Measurements from ENCODE around the gene TLE4. TPM values are rescaled to one million over a fixed set of nuclear protein-coding genes. Genes with fewer than 3 reads are reported as not detected.

The TLE4 gene
- total RNA-seq, 1 donor from 2014 or later, result 102 TPM

- no peak for DNase-seq (ENCODE audit: extremely low spot score, unreplicated experiment)
- Mint-ChIP-seq H3K9me3 (ENCODE audit: unreplicated experiment) (no peaks in the 10 kb centered on the region), H3K36me3 (ENCODE audit: unreplicated experiment) (peaks cover 12% of the 10 kb centered on the region), H3K4me1 (ENCODE audit: unreplicated experiment) (peaks cover 74% of the 10 kb centered on the region), H3K27ac (ENCODE audit: unreplicated experiment) (peak overlapping the region; percentile 93), H3K4me3 (ENCODE audit: unreplicated experiment) (no peak overlapping the region), H3K27me3 (ENCODE audit: unreplicated experiment) (no peaks in the 10 kb centered on the region)
- TF ChIP-seq CTCF (IDR thresholded peaks at IDR 0.05), result peak; percentile 25
Measured at GRCh38 chr9:79686381-79687130, 114.8 kb downstream of the TLE4 start.

GRCh38 chr9:79687131-79687447 is 115.3 kb downstream of the TLE4 start:
- H3K36me3 Mint-ChIP-seq (ENCODE audit: unreplicated experiment), result peaks cover 12% of the 10 kb centered on the region
- no peaks in the 10 kb centered on the region for H3K9me3 Mint-ChIP-seq (ENCODE audit: unreplicated experiment)
- H3K27me3 Mint-ChIP-seq (ENCODE audit: unreplicated experiment), result no peaks in the 10 kb centered on the region
- no peak for DNase-seq (ENCODE audit: extremely low spot score, unreplicated experiment)
- H3K27ac Mint-ChIP-seq (ENCODE audit: unreplicated experiment), result peak overlapping the region; percentile 93
- peaks cover 73% of the 10 kb centered on the region for H3K4me1 Mint-ChIP-seq (ENCODE audit: unreplicated experiment)
- TF ChIP-seq CTCF (IDR thresholded peaks at IDR 0.05), result no peak
- H3K4me3 Mint-ChIP-seq (ENCODE audit: unreplicated experiment), result no peak overlapping the region

GRCh38 chr9:79688363-79688762 is 116.6 kb downstream of the TLE4 start:
- Mint-ChIP-seq H3K36me3 (ENCODE audit: unreplicated experiment) (peaks cover 16% of the 10 kb centered on the region), H3K27me3 (ENCODE audit: unreplicated experiment) (no peaks in the 10 kb centered on the region), H3K27ac (ENCODE audit: unreplicated experiment) (no peak overlapping the region), H3K9me3 (ENCODE audit: unreplicated experiment) (no peaks in the 10 kb centered on the region), H3K4me1 (ENCODE audit: unreplicated experiment) (peaks cover 73% of the 10 kb centered on the region), H3K4me3 (ENCODE audit: unreplicated experiment) (no peak overlapping the region)
- TF ChIP-seq CTCF (IDR thresholded peaks at IDR 0.05), result no peak
- DNase-seq (ENCODE audit: extremely low spot score, unreplicated experiment), result no peak

GRCh38 chr9:79689576-79689975 is 117.8 kb downstream of the TLE4 start:
- no peak for TF ChIP-seq CTCF (IDR thresholded peaks at IDR 0.05)
- no peaks in the 10 kb centered on the region for H3K27me3 Mint-ChIP-seq (ENCODE audit: unreplicated experiment)
- H3K36me3 Mint-ChIP-seq (ENCODE audit: unreplicated experiment), result peaks cover 16% of the 10 kb centered on the region
- no peak overlapping the region for H3K4me3 Mint-ChIP-seq (ENCODE audit: unreplicated experiment)
- H3K9me3 Mint-ChIP-seq (ENCODE audit: unreplicated experiment), result no peaks in the 10 kb centered on the region
- H3K27ac Mint-ChIP-seq (ENCODE audit: unreplicated experiment), result no peak overlapping the region
- no peak for DNase-seq (ENCODE audit: extremely low spot score, unreplicated experiment)
- H3K4me1 Mint-ChIP-seq (ENCODE audit: unreplicated experiment), result peaks cover 73% of the 10 kb centered on the region

GRCh38 chr9:79691496-79691895 is 119.7 kb downstream of the TLE4 start:
- H3K36me3 Mint-ChIP-seq (ENCODE audit: unreplicated experiment), result peaks cover 21% of the 10 kb centered on the region
- H3K27me3 Mint-ChIP-seq (ENCODE audit: unreplicated experiment), result no peaks in the 10 kb centered on the region
- TF ChIP-seq CTCF (IDR thresholded peaks at IDR 0.05), result no peak
- peaks cover 67% of the 10 kb centered on the region for H3K4me1 Mint-ChIP-seq (ENCODE audit: unreplicated experiment)
- H3K9me3 Mint-ChIP-seq (ENCODE audit: unreplicated experiment), result no peaks in the 10 kb centered on the region
- no peak overlapping the region for H3K27ac Mint-ChIP-seq (ENCODE audit: unreplicated experiment)
- no peak overlapping the region for H3K4me3 Mint-ChIP-seq (ENCODE audit: unreplicated experiment)
- DNase-seq (ENCODE audit: extremely low spot score, unreplicated experiment), result no peak
